K562 (cell line): ENCODE data around the gene CEP68. TPM values are rescaled to one million over a fixed set of nuclear protein-coding genes. Genes with fewer than 3 reads are reported as not detected.
A peak's percentile ranks its signal among the peaks of the same experiment; 100 is the strongest.

Experiments
- BRF1 ChIP-seq: IDR thresholded peaks from 3 replicates; pipeline ENCODE4 v1.6.1; 2011; ENCODE audit warnings: borderline replicate concordance, mild to moderate bottlenecking; ENCODE audit not compliant: insufficient read length; ENCODE audit errors: extremely low read depth
- FOXK2 ChIP-seq, 2 experiments: fragments of 450-650 bp; IDR thresholded peaks in 1 of 2; conservative IDR thresholded peaks in 1 of 2; 2 replicates each; pipeline ENCODE4 v1.6.1; 2016; ENCODE audit warnings: low read depth in 2 of 2, mild to moderate bottlenecking in 1 of 2
- JUN ChIP-seq, 2 experiments: sonication (generic) in 1 of 2; formaldehyde crosslinking in 1 of 2; IDR thresholded peaks; 2 replicates each; pipeline versions ENCODE4 v1.6.1 to v1.8.0; 2012 to 2022; ENCODE audit warnings: borderline replicate concordance in 2 of 2, mild to moderate bottlenecking in 2 of 2, improper control_type of control experiment in 1 of 2, low read depth in 1 of 2, low read length in 1 of 2, missing genetic modification reagents in 1 of 2
- SMAD1 ChIP-seq: fragments of 150-350 bp; IDR thresholded peaks from 2 replicates; pipeline ENCODE4 v1.6.1; 2014; ENCODE audit warnings: low read length, low read depth; ENCODE audit not compliant: partially characterized antibody
- SRSF1 ChIP-seq: fragments of 200-400 bp; formaldehyde crosslinking; IDR thresholded peaks from 2 replicates; pipeline ENCODE4 v1.6.1; 2017; ENCODE audit warnings: mild to moderate bottlenecking, low read depth, low read length, moderate library complexity
- TCF7 ChIP-seq: sonication (generic); IDR thresholded peaks from 2 replicates; pipeline ENCODE4 v1.6.1; 2016; ENCODE audit warnings: antibody characterized with exemption, borderline replicate concordance
- ZNF197 ChIP-seq: fragments of 200-800 bp; sonication (Bioruptor generic); IDR thresholded peaks from 2 replicates; pipeline ENCODE4 v1.6.1; 2016; ENCODE audit warnings: low read depth, missing genetic modification characterization, missing compliant biosample characterization
- ZNF778 ChIP-seq: fragments of 450-650 bp; formaldehyde crosslinking; IDR thresholded peaks from 2 replicates; pipeline ENCODE4 v1.4.0; 2020; ENCODE audit warnings: mild to moderate bottlenecking, moderate library complexity
- polyA plus RNA-seq, 8 experiments: library from polyadenylated mRNA; depleted of rRNA in 4 of 8; stranded (reverse) in 5 of 8; unstranded in 3 of 8; fragments of >200 nt; fragmentation: Nextera tagmentation in 2 of 8; fragmentation: Illumina TruSeq in 1 of 8; extraction: Ambion mirVana in 2 of 8; extraction: Trizol in 1 of 8; gene quantifications; 2 replicates each; pipeline versions ENCODE4 v1.2.1 to v1.2.3, GENCODE V29; 2011 to 2014; ENCODE audit warnings: inconsistent platforms in 1 of 8, missing spikeins in 1 of 8
- total RNA-seq, 7 experiments: library from RNA; depleted of rRNA in 6 of 7; stranded (reverse); fragments of >200 nt in 6 of 7; fragmentation: Illumina TruSeq in 2 of 7; extraction: Trizol in 2 of 7; gene quantifications; 2 replicates each; pipeline versions ENCODE4 v1.2.1 to v1.2.3, GENCODE V29; 2011 to 2021; ENCODE audit warnings: low replicate concordance in 1 of 7
- TF ChIP-seq, protein P1 (sequence below): fragments of 200-400 bp; formaldehyde crosslinking; IDR thresholded peaks from 2 replicates; pipeline ENCODE4 v1.6.1; 2017; ENCODE audit warnings: mild to moderate bottlenecking, low read depth, low read length, moderate library complexity
- TF ChIP-seq, protein P2 (sequence below): fragments of 450-650 bp; formaldehyde crosslinking; IDR thresholded peaks from 2 replicates; pipeline ENCODE4 v1.4.0; 2020; ENCODE audit warnings: mild to moderate bottlenecking, moderate library complexity
- TF ChIP-seq, protein P3 (sequence below), 2 experiments: fragments of 450-650 bp; IDR thresholded peaks; 2 replicates each; pipeline ENCODE4 v1.6.1; 2018; ENCODE audit warnings: mild to moderate bottlenecking in 2 of 2, low read depth in 1 of 2; ENCODE audit not compliant: partially characterized antibody in 2 of 2
- TF ChIP-seq, protein P4 (sequence below): fragments of 250-450 bp; sonication (Bioruptor Pico); IDR thresholded peaks from 2 replicates; pipeline ENCODE4 v1.8.0; 2022; ENCODE audit warnings: inconsistent platforms
- TF ChIP-seq, protein P5 (sequence below): fragments of 450-650 bp; formaldehyde crosslinking; IDR thresholded peaks from 2 replicates; pipeline ENCODE4 v1.4.0; 2020; ENCODE audit warnings: mild to moderate bottlenecking, mixed read lengths

CEP68 gene
- total and polyA plus RNA-seq, 9 of the 15 experiments (the other 6 are each of a cell fraction or from before 2014, with no cell fraction given): 1.4 to 8.5 (median 5.2) TPM

DNA sequence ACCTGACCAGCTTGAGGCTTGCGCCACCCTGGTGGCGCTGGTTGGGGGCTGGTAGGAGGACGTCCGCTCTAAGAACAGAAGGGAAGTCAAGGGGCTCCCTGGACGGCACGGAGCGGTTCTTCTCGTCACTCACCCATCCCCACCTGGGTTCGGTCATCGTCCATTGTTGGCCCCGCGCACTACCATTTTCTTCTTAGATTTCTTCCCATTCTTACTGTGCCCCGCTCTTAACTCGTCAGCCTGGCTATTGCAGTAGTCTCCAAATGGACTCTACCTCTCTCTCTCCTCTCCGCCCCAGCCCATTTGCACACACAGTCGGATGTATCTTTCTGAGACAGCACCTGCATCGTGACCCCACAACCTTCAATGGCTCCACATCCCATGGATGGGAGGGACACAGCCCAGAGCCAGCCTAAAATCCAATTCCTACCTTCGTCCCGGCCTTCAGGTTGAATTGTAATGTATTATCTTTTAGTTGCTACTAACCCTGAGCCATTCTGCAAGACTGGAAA, 74.5 kb downstream of the CEP68 start (continued):
- TF ChIP-seq, protein P1, sequence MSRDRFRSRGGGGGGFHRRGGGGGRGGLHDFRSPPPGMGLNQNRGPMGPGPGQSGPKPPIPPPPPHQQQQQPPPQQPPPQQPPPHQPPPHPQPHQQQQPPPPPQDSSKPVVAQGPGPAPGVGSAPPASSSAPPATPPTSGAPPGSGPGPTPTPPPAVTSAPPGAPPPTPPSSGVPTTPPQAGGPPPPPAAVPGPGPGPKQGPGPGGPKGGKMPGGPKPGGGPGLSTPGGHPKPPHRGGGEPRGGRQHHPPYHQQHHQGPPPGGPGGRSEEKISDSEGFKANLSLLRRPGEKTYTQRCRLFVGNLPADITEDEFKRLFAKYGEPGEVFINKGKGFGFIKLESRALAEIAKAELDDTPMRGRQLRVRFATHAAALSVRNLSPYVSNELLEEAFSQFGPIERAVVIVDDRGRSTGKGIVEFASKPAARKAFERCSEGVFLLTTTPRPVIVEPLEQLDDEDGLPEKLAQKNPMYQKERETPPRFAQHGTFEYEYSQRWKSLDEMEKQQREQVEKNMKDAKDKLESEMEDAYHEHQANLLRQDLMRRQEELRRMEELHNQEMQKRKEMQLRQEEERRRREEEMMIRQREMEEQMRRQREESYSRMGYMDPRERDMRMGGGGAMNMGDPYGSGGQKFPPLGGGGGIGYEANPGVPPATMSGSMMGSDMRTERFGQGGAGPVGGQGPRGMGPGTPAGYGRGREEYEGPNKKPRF: no peak
- TF ChIP-seq FOXK2 (conservative IDR thresholded peaks at IDR 0.05 in 1 of 2, IDR thresholded peaks at IDR 0.05 in 1 of 2; ENCODE audit: low read depth in 2 of 2): no peak
- TF ChIP-seq BRF1: no peak
- TF ChIP-seq TCF7: no peak
- no peak for TF ChIP-seq SRSF1
- TF ChIP-seq, protein P2, sequence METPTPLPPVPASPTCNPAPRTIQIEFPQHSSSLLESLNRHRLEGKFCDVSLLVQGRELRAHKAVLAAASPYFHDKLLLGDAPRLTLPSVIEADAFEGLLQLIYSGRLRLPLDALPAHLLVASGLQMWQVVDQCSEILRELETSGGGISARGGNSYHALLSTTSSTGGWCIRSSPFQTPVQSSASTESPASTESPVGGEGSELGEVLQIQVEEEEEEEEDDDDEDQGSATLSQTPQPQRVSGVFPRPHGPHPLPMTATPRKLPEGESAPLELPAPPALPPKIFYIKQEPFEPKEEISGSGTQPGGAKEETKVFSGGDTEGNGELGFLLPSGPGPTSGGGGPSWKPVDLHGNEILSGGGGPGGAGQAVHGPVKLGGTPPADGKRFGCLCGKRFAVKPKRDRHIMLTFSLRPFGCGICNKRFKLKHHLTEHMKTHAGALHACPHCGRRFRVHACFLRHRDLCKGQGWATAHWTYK (CRISPR knock-in tag): peak; percentile 86
- TF ChIP-seq, protein P3, sequence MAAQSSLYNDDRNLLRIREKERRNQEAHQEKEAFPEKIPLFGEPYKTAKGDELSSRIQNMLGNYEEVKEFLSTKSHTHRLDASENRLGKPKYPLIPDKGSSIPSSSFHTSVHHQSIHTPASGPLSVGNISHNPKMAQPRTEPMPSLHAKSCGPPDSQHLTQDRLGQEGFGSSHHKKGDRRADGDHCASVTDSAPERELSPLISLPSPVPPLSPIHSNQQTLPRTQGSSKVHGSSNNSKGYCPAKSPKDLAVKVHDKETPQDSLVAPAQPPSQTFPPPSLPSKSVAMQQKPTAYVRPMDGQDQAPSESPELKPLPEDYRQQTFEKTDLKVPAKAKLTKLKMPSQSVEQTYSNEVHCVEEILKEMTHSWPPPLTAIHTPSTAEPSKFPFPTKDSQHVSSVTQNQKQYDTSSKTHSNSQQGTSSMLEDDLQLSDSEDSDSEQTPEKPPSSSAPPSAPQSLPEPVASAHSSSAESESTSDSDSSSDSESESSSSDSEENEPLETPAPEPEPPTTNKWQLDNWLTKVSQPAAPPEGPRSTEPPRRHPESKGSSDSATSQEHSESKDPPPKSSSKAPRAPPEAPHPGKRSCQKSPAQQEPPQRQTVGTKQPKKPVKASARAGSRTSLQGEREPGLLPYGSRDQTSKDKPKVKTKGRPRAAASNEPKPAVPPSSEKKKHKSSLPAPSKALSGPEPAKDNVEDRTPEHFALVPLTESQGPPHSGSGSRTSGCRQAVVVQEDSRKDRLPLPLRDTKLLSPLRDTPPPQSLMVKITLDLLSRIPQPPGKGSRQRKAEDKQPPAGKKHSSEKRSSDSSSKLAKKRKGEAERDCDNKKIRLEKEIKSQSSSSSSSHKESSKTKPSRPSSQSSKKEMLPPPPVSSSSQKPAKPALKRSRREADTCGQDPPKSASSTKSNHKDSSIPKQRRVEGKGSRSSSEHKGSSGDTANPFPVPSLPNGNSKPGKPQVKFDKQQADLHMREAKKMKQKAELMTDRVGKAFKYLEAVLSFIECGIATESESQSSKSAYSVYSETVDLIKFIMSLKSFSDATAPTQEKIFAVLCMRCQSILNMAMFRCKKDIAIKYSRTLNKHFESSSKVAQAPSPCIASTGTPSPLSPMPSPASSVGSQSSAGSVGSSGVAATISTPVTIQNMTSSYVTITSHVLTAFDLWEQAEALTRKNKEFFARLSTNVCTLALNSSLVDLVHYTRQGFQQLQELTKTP (IDR thresholded peaks at IDR 0.05; ENCODE audit: low read depth in 1 of 2, partially characterized antibody in 2 of 2): peak in 1 of 2 experiments; percentile 16
- TF ChIP-seq SMAD1: no peak
- TF ChIP-seq, protein P4, sequence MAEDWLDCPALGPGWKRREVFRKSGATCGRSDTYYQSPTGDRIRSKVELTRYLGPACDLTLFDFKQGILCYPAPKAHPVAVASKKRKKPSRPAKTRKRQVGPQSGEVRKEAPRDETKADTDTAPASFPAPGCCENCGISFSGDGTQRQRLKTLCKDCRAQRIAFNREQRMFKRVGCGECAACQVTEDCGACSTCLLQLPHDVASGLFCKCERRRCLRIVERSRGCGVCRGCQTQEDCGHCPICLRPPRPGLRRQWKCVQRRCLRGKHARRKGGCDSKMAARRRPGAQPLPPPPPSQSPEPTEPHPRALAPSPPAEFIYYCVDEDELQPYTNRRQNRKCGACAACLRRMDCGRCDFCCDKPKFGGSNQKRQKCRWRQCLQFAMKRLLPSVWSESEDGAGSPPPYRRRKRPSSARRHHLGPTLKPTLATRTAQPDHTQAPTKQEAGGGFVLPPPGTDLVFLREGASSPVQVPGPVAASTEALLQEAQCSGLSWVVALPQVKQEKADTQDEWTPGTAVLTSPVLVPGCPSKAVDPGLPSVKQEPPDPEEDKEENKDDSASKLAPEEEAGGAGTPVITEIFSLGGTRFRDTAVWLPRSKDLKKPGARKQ (CRISPR knock-in tag): no peak
- no peak for TF ChIP-seq ZNF197
- no peak; the same call in 1 of the 2 replicates for TF ChIP-seq JUN (IDR thresholded peaks at IDR 0.05; ENCODE audit: borderline replicate concordance, low read depth, low read length)
- TF ChIP-seq JUN (CRISPR knock-in tag; IDR thresholded peaks at IDR 0.05; ENCODE audit: borderline replicate concordance): no peak
- TF ChIP-seq ZNF778 (CRISPR knock-in tag): no peak
- TF ChIP-seq, protein P5, sequence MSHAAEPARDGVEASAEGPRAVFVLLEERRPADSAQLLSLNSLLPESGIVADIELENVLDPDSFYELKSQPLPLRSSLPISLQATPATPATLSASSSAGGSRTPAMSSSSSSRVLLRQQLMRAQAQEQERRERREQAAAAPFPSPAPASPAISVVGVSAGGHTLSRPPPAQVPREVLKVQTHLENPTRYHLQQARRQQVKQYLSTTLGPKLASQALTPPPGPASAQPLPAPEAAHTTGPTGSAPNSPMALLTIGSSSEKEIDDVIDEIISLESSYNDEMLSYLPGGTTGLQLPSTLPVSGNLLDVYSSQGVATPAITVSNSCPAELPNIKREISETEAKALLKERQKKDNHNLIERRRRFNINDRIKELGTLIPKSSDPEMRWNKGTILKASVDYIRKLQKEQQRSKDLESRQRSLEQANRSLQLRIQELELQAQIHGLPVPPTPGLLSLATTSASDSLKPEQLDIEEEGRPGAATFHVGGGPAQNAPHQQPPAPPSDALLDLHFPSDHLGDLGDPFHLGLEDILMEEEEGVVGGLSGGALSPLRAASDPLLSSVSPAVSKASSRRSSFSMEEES: no peak
